Hematopoietic multipotent progenitor cell treated with erythropoietin and hydrocortisone succinate and interleukin-3 and kit ligand, for 17 days (in vitro differentiated cells): ENCODE data around the gene DRC7.

Source experiments
- DNase-seq: peaks from one replicate; pipeline ENCODE4 v3.0.0-alpha.2; 2015; ENCODE audit warnings: low spot score

Gene DRC7

GRCh38 chr16:57751539-57752202, 57.1 kb downstream of the DRC7 start:
- no peak for DNase-seq

GRCh38 chr16:57752203-57752580, 57.6 kb downstream of the DRC7 start:
- no peak for DNase-seq

DNA sequence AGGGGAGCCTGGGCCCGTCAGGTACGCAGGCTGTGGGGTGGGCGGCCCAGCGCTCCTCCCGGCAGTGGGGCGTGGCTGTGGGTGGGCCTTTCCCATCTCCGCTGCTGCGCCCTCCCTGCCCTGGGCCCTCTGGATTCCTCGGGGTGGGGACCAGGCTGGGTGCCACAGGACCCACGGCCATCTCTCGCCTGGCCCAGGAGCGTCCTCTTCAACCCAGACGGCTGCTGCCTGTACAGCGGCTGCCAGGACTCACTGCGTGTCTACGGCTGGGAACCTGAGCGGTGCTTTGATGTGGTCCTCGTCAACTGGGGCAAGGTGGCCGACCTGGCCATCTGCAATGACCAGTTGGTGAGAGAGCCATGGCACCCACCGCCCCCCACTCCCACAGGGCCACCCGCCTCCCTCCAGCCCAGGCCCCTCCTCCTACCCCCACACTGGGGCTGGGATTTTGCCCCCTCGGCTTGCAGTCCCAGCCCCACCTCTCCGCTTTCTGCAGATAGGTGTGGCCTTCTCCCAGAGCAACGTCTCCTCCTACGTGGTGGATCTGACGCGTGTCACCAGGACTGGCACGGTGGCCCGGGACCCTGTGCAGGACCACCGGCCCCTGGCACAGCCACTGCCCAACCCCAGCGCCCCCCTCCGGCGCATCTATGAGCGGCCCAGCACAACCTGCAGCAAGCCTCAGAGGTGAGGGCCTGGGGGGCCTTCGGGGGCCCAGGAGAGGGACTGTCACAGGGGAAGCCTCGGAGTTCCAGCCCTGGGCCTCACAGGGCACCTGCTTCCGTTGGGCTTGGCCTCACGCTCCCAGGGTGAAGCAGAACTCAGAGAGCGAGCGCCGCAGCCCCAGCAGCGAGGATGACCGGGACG, 58.2 kb downstream of the DRC7 start:
- no peak for DNase-seq

DNA sequence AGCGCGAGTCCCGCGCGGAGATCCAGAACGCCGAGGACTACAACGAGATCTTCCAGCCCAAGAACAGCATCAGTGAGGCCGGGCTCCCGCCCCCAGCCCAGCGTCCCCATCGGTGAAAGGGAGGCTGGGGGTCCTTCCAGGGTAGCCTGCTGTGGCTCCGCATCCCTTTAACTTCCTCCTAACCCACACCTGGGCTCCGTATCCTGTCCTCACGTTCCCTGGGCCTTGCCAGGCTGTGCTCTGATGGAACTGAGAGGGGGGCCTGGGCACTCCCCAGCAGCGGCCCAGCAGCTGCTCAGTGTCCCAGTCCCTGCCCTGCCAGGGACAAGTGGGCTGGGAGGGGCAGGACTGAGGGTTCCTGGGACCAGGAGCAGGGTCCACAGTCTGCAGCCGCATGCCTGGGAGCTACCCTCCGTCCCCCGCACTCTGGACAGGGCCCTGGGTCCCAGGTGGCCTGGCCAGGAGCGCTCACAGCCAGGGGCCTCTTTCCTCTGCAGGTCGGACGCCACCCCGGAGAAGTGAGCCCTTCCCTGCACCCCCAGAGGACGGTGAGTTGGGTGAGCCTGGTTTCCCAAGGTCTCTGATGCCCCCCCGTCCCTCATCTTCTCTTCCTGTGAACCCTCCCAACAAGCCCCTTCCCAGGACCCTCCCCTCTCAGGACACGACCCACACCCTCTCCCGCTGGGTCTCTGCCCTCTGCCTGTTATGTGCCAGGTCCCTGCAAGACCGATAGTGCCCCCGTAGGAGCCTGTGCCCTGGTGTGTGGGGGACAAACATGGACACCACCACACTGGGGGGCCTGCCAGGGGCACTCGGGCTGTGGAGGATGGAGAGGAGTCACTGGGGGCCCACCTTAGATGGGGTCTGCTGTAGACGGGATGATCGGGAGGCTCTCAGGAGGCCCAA, 59.1 kb downstream of the DRC7 start:
- no peak for DNase-seq

GRCh38 chr16:57754354-57755060, 59.9 kb downstream of the DRC7 start:
- DNase-seq: no peak

GRCh38 chr16:57755061-57755684, 60.6 kb downstream of the DRC7 start:
- DNase-seq: no peak

- no peak for DNase-seq
These were observed 61.3 kb downstream of the DRC7 start for GRCh38 chr16:57755726-57756423.

DNA sequence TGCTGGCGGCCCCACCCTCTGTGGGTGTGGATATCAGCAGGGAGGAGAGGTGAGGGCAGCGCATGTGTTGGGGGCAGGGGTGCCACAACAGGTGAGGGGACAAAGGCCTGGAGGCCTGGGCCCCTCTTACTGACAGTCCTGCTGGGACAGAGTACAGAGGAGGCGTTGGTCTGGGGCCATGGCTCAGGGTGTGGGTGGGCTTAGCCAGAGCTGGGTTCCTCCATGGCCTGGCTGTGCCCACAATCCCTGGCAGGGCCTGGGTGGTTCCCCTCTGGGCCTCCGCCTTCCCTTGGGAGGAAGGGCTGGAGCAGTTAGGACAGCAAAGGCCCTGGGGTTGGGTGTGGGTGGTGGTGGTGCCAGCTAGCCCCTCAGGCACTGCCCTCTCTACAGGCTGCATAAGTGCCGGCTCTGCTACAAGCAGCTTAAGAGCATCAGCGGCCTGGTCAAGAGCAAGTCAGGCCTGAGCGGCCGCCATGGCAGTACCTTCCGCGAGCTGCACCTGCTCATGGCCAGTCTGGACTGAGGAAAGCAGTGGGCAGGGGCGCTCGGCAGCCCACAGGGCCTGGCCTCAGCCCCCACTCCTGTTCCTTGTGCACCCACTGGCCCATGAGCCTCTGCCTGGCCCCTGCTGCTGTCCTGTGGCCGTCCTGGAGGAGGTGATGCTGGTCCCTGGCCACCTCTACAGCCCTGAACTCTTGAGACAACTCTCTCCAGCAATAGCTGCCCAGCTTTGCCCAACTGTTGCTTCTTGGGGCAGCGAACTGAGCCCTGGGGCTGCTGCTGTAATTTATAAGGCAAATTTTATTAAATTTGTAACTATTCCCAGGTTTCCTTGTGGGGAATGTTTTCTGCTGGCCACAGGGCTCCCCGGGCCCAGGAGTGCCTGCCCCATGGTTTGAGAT, 62.1 kb downstream of the DRC7 start:
- no peak for DNase-seq

GRCh38 chr16:57757326-57757786, 62.8 kb downstream of the DRC7 start:
- DNase-seq: peak; percentile 91

- DNase-seq: no peak
These were observed 63.3 kb downstream of the DRC7 start for GRCh38 chr16:57757883-57758282.

- no peak for DNase-seq
These were observed 63.9 kb downstream of the DRC7 start for GRCh38 chr16:57758331-57759117.

GRCh38 chr16:57759131-57759530, 64.5 kb downstream of the DRC7 start:
- DNase-seq: no peak

- no peak for DNase-seq
These were observed 65.1 kb downstream of the DRC7 start for GRCh38 chr16:57759541-57760356.

GRCh38 chr16:57760357-57761160, 66.0 kb downstream of the DRC7 start:
- no peak for DNase-seq

GRCh38 chr16:57761301-57761700, 66.7 kb downstream of the DRC7 start:
- DNase-seq: no peak

DNA sequence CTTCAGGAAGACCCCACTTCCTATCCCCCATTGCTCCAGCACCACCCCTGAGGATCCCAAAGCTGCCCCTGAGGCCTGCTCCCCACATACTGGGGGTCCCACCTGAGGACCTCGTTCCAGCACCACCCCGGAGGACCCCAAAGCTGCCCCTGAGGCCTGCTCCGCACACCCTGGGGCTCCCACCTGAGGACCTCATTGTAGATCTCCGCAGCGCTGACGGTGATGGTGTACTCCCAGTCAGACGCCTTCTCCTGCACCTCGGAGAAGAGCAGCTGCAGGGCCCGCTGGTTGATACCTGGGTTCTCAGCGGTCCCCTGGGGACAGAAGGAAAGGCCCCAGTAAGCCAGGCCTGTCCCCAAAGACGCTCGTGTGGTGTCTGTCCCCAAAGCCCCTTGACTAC, 67.4 kb downstream of the DRC7 start:
- no peak for DNase-seq
